Activated CD4-positive, alpha-beta T cell treated with anti-CD3 and anti-CD28 coated beads for 1 hour (primary cell): ENCODE measurements around the gene CACNA2D3.

Source experiments
- DNase-seq: peaks from one replicate; pipeline ENCODE4 v3.0.0-alpha.2; 2020

The CACNA2D3 gene

DNA sequence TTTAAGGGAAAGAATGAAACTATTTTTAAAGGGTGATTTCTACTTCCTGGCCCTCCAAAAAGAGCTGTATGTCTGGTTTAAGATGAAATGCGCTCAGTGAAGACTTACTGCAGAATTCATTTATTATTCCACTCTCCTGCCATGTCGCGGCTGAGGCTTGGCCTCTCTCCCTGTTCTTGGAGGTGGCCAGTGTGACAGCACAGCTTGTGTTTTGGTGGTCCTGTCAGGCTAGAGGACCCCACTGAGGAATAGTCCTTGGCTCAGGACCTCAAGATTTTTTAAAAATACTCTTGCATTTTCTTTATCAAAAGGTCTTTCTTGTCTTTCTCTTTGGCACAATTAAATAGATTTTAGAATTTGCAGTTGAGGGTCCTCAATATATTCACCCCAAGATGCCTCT, 421.1 kb downstream of the CACNA2D3 start:
- DNase-seq: no peak

DNA sequence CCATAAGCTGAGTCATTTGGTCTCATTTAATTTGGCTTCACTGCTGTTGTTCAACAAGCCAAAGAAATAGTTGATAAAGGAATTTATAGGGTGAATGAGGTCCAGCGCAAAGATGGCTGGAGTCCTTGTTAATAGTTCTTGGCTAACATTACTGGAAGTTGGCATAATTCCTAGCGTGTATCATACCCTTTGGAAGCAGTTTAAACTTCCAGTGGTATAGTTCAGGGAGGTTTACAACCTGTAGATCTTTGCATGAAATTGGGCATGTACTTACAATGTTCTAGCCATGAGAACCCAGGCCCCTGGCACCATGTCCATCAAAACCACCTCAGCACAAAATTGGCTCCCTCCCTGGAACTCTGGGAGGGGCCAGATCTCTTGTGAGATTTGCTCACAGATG, 424.7 kb downstream of the CACNA2D3 start:
- no peak for DNase-seq

DNA sequence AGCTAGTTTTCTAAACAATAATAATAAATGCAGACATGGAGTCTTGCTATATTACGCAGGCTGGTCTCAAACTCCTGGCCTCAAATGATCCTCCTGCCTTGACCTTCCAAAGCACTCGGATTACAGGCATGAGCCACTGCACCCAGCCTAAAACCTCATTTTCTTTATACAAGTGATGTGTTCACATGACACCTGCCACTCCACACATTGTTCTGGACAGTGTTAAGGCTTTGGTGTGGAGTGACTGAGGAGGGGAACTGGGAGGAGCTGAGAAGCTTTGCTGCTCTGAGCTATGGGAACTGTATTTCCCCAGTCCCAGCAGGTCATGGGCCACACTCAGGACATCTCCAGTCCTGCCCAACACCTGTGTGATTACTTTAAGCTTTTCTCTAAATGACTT, 425.5 kb downstream of the CACNA2D3 start:
- no peak for DNase-seq

DNA sequence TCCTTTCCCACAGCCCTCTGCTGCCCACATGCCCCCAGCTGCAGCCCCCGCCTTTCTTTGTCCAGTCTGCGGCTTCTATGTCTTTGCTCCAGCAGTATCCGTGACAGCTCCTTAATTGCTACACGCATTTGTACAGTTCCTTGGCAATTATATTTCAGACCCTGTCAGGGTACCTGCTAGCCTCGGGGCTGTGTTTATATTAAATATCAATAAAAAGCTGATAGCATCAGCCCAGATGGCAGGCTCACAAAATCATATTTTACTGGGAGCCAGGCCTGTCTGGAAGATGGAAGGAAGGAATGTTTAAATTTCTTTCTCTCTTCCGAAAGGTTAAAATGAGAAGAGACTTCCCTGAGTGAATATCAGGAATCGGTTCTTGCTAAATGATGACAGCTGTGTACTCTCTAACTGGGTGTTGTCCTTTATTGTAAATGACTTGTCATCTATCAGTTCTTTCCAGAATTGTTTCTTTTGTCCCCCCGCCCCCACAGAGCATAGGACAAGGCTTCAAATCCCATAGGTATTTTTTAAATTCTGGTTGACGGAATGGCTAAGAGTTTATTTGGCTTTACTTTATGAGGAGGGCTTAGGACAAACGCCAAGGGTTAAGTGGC, 427.4 kb downstream of the CACNA2D3 start:
- no peak for DNase-seq

GRCh38 chr3:54550221-54550977, 428.0 kb downstream of the CACNA2D3 start:
- no peak for DNase-seq

DNA sequence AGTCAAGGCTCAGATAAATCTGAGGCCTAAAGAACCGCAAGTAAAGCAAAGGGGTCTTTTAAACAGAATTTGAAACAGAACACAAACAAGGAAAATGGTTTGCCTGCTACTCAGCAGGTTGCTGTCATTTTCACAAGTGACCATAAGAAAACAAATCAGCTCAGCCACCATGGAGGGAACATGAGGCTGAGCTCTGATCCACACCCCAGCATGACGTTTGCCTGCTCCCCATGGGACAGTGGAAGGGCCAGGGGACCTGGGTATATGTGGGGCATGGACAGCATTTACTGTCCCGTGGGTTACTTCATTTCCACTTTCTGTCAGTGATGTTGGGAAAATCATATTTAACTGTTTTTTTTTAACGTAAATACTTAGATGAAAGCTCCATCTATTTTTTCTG, 434.3 kb downstream of the CACNA2D3 start:
- no peak for DNase-seq

GRCh38 chr3:54557538-54558428, 435.4 kb downstream of the CACNA2D3 start:
- no peak for DNase-seq

- DNase-seq: no peak
These were observed 441.3 kb downstream of the CACNA2D3 start for GRCh38 chr3:54563501-54564200.

- DNase-seq: no peak
These were observed 442.1 kb downstream of the CACNA2D3 start for GRCh38 chr3:54564374-54564925.

DNA sequence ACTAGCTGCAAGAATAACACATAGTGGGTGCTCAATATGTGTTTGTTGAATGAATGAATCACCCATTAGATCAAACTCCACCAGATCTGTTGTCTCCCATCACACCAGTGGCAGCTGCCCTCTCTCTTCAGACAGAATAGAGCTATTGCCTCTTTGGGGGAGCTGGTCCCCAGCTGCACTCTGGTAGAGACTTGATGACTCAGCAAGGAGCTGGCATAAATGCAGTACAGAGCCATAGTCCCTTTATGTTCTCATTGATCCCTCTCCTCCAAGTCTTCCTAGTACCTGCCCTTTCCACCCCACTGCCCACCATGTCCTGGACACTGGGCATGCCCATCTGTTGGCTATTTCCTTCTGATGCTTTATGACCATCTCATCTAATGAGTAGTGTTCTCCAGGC, 443.6 kb downstream of the CACNA2D3 start:
- no peak for DNase-seq

DNA sequence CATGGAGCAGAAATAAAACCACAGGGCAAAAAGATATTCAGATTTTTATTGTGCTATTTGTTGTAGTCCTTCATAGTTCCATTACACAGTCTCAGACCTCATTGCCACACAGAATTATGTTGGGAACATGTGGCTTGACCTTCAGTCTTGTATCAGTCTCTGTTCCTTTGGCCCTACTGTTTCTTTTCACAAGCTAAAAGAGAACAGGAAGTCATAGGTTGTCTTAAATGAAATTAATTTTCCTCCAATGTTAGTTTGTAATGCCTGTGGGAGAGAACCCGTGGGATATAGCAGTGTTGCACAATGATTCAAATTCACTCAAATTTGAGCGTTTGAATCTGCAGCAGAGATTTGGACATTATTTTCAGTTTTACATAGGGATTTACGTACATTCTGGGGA, 445.6 kb downstream of the CACNA2D3 start:
- no peak for DNase-seq

DNA sequence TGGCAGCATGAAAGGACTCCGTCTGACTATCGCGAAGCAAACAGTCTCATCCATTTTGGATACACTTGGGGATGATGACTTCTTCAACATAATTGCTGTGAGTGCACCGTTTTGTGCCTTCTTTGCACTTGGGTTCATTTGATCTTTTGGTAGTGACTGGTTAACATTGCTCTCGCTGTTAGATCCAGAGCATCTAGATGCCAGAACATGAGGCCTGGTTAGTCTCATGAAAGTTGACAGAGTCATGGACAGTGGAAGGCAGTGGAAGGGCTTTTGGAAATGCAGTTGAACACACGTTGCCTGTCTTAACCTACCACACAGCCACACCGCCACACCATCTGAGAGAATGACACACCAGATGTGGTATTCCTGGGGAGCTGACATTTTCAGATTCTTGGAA, 447.7 kb downstream of the CACNA2D3 start:
- no peak for DNase-seq

GRCh38 chr3:54572197-54572895, 450.0 kb downstream of the CACNA2D3 start:
- no peak for DNase-seq

DNA sequence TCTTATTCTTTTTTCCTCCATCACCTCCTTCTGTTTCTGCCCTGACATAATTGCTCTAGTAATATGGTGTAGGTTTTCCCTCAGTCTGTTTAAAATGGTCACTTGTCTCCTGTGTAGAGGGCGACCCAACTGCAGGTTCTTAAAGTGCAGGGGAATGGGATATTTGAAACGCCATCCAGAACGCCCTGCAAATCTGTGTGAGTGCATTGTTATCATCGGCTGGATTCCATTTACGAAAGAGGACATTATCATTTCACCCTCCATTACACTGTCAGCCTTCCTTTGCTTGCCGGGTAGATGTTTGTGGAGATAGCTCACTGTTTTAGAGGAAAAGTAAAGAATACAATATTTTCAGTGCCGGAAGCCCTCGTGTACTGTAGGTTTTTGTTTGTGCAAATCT, 451.5 kb downstream of the CACNA2D3 start:
- no peak for DNase-seq

DNA sequence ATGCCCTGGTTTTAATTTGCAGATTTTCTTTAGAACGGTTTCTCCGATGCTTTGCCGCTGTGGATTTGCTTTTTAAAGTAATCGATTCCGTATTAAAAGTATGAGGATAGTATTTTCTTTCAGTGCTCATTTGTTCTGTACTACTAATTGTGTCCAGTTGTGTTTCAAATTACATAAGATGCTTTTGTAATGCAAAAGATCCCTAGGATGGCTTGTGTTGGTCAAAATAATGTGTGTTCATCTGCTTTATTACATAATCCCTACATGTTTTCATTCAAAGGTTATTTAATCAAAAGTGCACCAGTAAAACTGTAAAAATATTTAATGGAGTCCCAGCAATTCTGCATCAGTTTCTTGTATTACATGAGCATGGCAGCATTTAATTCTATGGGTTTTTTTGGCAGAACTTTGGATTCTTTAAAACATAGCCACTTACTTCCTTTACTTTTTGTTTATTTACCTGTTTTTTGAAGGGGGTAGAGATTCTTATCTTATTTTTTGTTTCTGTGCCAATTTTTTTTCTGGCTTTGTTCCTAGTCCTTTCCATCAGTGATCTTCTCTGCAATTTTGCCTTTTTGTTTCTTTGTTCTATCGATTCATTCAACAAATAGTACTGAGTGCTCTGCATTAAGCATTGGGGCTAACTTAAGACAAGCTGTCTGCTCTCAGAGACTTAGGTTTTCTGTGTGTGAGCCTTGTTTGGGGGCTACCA, 452.7 kb downstream of the CACNA2D3 start:
- DNase-seq: no peak

DNA sequence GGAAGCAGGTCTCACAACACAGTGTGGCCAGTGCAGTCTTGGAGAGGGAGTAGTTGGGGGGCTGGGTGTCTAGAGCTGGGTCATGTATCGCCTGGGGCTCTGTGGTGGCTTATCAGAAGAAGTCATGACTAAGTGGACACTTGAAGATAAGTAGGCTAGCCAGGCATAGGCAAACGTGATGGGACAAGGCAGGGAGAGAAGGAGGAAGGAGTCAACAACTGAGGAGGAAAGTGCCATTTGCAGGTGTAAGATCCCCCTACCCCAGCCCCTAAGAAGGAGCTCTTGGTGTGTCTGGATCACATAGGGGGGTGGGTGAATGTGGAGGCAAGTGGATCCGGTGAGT, 453.2 kb downstream of the CACNA2D3 start:
- DNase-seq: no peak

DNA sequence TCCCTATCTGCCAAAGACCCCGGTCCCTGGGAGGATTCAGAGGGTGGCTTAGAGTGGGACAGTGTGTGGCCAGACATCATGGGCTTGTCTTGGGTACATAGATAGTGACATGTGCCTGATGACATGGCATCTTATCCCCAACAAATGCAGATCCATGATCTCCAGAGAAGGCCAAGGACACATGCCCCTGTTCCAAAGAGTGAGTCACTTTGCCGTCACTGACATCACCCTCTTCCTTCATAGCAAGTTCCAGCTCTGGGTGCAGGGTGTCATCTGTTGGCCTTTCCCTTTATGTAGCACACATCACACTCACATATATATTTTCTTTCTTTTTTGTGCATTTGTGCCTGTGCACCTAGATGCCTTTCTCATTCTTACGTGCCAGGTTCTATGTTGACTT, 455.0 kb downstream of the CACNA2D3 start:
- DNase-seq: no peak

- DNase-seq: no peak
These were observed 456.1 kb downstream of the CACNA2D3 start for GRCh38 chr3:54578417-54578816.

DNA sequence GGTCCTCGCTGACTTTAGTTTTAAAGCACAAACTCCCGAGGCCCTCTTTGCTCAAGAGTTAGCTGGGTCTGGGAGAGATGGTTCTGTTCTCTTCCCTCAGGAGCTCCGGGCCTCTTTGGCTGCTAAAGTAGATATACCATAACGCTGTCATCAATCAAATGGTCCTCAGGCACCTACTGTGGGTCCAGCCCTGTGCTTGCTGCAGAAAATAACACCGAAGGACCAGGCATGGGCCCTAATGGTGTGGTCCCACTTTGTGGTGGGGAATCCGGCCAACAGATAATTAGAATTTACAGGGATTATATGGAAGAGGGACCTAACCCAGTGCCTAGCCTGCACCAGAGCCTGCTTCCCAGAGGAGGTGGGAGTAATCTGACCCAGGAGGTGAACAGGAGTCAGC, 458.1 kb downstream of the CACNA2D3 start:
- no peak for DNase-seq

GRCh38 chr3:54582424-54582823, 460.1 kb downstream of the CACNA2D3 start:
- no peak for DNase-seq

- no peak for DNase-seq
These were observed 468.8 kb downstream of the CACNA2D3 start for GRCh38 chr3:54591157-54591556.

DNA sequence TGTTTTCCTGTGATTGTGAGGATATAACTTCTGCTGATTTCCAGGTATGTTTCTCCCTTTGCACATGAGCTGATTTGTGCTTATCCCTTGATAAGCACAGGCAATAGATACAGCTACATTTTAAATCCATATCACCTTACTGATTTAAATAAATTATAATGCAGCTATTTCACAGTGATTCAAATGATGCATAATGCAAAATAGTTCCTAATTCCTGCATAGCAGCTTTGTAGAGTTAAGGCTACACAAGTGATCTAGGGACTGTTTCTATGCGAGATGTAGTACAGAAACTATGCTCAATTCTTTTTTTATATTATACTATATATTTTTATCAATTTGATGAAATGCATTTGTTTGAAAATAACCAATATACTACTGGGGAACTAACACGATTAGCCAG, 471.3 kb downstream of the CACNA2D3 start:
- DNase-seq: no peak
